Uterus (tissue), 2 donors: Measurements from ENCODE around the gene PREB.

Experiments
- CTCF ChIP-seq, 4 experiments: fragments of 200-600 bp in 2 of 4; fragments of 450-650 bp in 2 of 4; sonication (generic) in 2 of 4; IDR thresholded peaks; one replicate each; pipeline ENCODE4 v1.5.1; 2016 to 2019; ENCODE audit warnings: antibody characterized with exemption in 4 of 4, mild to moderate bottlenecking in 2 of 4, moderate library complexity in 1 of 4
- POLR2A ChIP-seq, 2 donors: fragments of 450-650 bp; IDR thresholded peaks; one replicate each; pipeline ENCODE4 v1.6.1; 2016; ENCODE audit warnings: antibody characterized with exemption in 2 of 2, mild to moderate bottlenecking in 1 of 2, moderate library complexity in 1 of 2

GRCh38 chr2:27139310-27139709 is 4.9 kb upstream of the PREB start, which contains the start of gene PRR30:
- TF ChIP-seq CTCF (IDR thresholded peaks at IDR 0.05): no peak
- TF ChIP-seq POLR2A (IDR thresholded peaks at IDR 0.05): no peak
